ENCODE measurements around the gene HERC3.

The HERC3 gene

DNA sequence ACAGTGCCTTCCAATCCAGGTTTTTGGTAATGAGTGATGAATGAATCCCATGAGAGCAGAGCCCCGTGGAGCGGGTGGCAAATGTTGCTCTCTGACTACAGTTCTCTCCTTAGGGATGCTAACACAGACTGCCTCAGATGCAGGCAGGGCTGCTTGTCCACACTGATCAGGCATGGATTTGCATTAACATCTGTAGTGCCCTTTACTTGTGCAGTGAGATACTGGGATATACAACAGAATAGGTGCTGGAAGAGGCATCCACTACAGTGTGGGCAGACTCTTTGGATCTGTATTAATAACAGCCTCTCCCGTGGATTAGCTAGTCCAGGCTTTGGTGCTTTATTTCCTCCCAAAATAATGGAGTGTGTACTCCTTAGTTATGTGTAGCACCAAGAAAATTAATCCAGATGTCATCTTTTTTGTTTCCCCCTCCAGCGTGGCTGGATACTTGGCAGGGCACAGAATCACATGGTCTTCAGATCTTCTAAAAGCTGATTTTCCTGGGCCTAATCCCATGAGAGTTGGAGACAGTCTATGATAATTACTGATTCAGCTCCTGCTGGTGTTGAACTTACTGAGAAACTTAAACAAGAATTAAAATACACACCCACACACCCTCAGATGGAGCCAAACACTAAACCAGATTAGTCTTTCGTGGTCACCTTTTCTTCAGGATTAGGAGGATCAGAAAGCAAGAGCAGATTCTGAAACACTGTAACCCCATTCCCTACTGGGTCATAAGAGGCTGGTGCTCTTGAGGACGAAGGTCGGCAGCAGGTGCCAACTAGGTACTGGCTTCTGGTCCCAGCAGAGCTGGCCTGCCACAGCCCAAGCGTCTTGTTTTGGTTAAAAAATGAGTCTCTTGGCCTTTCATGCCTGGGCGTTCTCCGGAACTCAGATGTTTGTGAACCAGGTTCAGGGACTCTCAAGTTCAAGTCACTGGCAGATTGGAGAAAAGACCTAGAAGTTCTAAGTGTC lies 128.5 kb downstream of the HERC3 start:
- DNase-seq = no peak

DNA sequence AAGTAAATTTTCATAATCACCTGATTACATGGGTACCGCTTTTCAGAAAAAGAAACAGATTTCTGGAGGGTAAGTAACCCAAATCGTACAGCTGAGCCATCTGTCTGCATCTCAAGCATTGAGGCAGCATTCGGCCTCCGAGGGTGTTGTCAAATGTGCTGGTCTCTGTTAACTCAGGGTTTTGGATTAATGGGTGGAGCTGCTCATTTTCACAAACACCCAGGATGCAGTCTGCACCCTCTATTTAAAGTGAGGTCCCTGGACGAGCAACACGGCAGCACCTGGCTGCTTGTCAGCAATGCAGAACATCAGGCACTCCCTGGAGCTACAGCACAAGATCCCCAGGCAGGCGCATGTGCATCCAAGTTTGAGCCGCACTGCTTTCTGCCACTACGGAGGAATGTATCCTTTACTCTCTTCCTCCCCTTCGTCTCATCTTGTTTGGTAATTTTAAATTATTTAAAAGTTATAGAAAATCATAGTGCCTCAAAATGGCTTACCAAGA lies 130.0 kb downstream of the HERC3 start:
- DNase-seq = no peak

DNA sequence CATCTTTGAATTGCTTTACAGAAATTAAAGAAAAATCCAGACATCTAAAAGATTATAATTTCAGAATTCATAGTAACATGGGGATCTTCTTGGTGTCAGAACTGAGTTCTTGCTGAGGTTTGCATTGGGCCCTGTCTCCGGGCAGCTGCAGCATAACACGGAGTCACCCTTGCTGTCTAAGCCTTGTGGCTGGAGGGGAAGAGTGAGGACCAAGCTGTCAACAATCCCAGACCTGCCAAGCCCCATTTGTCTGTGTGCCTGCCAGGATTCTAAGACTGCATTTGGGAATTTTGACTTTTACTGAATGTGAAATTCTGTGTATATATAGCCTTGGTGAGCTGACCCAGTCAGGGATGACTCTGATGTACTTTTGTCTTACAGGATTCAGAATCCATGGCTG lies 130.5 kb downstream of the HERC3 start:
- DNase-seq = no peak

DNA sequence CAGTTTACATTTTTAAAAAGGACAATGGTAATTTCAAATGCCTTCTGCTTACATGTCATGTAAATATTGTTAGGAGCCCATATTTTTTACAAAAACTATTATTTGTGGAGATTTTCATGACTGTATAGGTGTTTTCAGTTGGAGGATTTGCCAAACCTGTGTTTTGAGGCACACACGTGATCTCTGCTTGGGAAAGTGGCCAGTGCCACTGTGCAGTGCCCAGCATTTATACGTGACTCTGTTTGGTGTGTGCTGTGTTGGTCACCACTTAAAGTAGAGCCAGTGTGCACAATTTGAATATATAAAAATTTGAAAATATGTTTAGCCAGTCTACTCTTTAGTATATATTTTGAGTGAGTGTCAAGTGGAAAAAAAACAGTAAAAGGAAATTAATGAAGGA lies 132.1 kb downstream of the HERC3 start:
- no peak for DNase-seq

DNA sequence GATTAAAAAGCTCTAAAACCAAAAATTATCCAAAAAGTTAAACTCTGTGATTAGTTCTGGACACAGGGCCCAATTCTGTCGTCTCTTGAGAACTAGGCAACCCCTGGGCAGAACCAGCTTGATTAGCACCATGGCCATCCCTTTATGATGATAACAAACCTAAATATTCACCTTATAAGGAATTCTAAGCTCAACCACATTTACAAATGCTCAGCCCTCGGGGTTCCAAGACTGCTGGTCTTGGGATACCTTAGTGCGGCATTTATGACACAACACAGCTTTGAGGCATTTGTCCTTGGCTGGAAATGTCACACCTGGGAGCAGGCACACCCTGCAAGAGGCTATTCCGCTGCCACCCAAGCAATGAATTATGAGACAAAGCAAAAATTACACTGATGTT lies 132.9 kb downstream of the HERC3 start:
- DNase-seq = no peak

DNA sequence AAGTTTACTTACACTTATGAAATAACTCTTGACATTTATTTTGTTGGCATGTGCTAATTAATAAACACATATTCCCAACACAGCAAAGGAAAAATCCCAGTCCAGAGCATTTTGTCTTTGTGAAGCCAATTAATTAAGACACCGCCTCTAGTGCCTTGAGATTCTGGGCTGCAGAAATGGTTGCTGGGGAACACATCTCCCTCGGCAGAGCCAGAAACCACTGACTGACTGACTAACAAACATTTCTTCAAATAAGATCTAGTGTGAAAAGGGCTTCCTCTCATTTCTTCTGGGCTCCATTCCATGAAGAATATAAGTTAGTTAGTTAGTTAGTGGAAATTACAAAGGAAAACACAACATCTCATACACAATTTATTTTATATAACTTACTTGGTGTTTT lies 133.7 kb downstream of the HERC3 start:
- no peak for DNase-seq

DNA sequence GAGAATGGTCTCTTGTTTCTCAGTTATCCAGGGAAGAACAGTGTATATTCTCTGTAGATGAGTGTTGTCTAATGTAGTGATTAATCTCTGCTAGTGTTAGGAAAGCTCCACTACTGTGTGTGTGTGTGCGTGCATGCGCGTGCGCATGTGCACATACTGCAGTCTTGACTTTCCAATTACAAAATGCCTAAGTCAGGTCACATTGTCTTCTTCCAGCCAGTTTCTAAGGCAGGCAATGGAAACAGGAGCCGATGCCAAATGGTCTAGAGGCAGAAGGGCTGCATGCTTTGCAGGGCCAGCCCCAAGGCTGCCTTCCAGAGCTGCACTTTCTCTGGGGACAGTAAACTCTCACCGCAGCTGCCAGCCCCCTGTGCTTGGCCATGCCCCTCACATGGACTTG lies 135.9 kb downstream of the HERC3 start:
- no peak for DNase-seq

DNA sequence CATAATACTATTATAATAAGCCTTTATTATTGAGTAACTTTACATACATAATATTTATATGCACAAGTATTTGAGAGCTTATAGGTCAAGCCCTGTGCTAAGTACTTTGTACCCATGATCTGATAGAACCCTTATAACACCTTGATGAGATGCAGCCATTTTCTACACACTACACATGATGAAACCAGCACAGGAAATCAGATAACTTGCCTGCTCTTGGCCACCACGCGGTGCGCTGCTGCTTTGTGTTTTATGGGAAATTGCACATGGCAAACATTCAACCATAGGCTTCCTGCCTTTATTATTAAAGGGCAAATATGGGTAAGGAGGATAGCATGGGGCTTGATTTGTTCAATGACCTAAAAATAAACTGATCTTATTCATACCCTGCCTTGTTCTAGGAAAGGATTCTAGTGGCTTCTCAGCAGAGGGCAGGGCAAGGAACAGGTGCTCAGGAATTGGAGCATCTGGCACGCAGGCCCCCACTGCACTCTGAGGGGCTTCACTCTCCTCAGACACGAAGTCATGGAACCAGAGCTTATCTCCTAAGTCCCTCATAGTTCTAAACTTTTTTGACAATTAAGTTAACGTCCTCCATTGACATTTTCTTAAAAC lies 137.0 kb downstream of the HERC3 start:
- no peak for DNase-seq

DNA sequence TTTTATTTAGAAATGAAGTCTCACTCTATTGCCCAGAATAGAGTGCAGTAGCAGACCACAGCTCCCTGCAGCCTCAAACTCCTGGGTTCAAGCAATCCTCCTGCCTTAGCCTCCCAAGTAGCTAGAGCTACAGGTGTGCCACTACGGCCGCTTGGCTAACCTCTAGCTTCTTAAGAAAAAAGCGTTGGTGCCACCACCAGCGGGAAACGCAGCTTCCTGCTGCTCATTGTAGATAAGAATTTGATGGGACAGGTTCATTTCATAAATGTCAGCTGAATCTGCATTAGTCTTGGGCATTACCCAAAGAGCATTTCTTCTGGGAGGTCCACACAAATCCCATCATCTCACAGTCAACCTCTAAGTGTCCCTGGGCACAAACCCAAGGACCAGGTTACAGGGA lies 138.5 kb downstream of the HERC3 start:
- DNase-seq = no peak

DNA sequence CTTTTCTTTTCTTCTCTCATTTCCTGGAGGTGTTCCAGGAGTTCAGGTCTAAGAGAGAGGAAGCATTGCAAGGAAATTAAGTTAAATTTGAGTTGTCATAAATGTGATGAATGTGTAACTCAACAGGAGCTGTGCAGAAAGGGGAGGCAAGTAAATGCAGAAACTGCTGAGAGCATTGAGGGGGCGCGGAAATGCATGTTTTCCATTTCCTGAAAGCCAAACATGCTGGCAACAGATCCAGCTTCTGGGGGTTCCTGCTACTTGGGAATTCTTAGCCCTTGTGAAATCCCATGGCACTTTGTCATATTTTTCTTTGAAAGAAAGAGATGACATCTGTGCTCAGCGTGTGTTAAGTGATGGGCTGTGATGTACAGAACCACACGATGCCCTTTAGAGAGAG lies 139.1 kb downstream of the HERC3 start:
- DNase-seq = no peak

DNA sequence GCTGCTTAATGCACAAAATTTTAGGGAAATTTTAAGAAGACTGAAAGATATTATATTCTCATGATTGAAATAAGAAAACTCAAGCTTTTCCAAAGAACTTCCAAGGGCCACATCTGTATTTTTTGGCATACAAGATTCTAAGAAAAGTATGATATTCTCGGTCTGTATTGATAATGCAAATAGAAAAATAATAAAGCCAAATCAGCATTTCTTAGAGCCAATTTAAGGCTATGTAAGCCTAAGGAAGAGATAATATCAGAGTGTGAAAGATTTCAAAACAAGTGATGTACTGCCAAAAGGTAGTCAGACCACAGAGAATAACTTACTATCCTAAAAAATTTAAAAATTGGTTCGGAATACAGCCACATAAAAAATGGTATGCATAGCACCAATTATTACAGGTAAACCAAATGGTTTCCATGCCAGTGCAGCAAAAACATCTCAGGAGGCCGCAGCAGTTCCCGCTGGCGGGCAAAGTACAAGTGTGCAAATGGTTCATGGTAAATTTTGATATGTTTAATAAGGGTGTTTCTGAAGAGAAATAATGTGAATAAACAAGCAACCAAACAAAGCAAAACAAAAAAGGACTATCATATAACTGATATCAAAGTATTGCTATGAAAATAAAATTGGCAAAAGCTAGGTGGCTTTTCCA lies 140.6 kb downstream of the HERC3 start:
- DNase-seq = no peak

DNA sequence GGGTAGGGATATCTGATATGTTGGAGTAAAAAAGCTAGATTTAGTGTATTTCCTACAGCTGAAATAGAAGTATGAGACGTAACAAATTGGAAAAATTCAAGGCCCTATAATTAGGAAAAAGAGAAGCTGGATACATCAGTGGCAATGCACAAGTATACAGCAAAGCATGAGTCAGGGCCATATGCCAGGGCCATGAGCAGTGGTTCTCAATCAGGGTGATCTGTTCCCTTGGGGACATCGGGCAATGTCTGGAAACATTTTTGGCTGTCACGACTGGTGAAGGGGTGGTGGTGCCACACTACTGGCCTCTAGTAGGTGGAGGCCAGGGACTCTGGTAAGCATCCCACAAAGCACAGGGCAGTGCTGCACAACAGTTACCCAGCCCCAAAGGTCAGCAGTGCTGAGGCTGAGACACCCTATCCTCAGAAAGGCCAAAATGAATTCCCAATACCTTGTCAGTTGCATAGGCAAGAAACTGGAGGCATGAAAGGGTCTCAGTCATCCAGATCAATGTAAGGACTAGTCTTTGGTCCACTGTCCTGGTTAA lies 142.2 kb downstream of the HERC3 start:
- no peak for DNase-seq

DNA sequence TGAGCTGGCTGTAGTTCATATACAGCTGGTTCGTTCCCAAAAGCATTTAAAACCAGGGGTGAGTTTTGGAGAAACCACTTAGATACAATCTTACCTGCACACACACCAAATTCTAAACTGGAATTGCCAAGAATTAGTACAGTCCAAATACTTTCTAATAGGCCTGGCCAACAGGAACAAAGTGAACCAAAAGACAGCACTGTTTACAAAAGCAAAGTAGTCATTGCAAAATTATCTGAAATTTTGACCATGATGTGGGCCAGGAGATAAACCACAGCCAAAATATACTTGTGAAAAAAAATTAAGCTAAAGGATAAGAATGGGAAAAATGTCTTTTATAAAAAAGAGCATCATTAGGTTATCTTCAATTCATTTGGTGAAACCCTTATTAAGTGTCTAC lies 143.3 kb downstream of the HERC3 start:
- no peak for DNase-seq

DNA sequence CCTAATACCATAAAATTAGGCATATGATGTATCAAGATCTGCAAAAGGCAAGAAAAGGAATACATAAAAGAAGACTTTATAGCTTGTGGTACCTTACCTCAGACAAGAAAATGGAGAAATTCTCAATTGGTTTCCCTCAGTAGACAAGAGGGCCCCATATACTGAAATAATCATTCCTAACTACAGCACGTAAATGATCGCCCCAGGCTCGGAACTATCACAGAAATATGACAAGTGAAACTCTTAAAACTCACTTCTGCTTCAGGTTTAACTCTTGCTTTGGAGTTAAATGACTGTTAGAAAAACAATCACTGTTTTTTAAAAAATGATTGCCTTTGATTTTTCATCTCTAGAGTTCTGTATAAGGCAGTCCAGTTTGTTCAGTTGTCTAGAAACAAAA lies 144.0 kb downstream of the HERC3 start:
- no peak for DNase-seq

DNA sequence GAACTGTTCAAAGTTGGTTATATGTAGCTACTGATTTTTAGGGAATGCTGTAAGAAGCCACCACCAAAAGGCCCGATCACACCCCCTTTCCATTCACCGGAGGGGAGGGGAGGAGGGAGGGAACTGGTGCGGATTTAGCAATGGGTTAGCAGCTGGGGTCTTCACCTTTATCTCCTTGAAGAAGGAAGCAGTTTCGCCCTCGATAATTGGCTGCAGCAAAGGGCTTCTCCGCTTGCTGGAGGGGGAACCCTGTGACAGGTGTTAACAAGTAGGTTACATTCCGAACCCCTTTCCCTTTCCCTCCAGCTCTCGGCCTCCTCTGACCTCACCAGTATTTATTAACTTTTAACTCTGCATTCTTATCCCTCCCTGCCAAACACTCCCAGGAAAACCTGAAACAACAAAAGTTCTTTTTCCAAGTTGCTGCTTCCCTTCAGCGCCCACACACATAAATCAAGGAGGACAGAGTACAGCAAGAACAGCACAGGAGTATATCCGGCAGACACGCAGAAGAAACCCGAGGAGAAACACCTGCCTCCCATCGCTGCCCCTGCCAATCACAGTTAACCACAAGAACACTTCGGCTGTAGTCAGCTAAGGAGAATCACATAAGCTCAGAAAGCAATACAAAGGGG lies 145.1 kb downstream of the HERC3 start:
- peak; percentile 11 for DNase-seq

DNA sequence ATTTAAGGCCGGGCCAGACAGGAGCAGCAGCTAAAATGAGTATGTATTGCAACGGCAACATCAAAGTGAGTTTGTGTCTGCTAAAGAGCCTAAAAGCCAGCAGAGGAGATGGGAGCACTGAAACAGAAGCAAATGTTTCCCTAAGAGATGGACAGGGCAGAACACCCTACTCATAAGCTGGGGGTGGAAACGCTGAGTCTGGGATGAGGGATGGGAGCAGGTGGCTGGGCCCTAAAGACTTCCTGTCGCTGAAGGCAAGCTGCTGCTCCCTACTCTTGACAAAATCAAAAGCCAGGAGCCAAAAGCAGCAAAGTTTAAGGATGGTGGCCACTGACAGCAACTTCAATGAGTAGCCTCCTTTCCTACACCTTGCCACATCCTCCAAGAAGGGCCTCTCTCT lies 145.9 kb downstream of the HERC3 start:
- no peak for DNase-seq

DNA sequence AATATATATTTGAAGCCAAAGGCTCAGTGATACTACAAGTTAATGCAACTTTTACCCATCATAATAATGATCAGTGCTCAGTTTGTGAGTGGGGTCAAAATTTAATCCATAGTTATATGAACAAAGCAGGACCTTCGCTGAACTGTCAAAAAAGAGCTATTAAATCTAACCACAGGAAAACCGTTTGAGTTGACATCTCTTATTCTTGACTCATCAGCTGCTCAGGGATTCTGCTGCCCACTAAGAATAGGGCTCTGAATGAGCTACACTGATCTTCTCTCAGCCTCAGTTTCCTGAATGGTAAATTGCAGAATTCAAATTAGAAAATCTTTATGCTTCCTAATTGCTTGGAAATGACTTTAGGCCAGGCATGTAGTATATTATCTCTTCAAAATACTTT lies 150.3 kb downstream of the HERC3 start:
- DNase-seq = no peak

DNA sequence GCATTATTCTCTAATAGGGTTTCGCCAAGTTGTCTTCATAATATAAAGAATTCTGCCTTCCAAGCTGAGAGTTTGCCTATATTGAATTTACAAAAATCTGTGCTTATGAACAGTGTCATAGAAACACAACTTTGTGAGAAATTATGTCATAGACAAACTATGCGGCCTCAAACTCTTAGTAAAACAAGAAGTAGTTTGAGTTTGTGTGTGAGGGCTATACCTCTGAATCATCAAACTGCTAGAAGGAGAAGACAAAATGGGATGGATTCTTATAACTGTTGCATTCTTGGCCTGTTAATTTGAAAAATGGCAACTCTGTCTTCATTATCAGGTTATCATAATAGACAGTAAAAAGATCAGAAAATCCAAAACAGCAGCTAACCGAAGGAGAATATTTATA lies 151.4 kb downstream of the HERC3 start:
- no peak for DNase-seq

DNA sequence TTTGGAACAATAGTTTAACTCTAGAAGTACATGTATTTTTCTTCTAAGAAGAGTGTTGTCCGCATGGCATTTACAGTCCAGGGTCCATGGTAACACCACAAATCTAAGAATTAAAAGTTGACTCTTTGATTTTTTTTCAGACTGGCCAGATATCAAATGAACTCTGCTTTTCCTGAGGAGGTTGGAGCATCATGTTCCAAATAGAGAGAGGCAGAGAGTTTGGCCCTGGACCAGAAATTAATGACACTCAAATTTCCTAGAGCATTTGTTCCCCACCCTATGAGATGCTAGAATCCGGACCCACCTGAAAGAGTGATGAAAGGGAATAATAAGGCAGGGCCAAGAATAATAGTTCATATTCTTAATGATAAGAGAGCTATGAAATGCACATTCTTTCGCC lies 152.3 kb downstream of the HERC3 start:
- DNase-seq = no peak

DNA sequence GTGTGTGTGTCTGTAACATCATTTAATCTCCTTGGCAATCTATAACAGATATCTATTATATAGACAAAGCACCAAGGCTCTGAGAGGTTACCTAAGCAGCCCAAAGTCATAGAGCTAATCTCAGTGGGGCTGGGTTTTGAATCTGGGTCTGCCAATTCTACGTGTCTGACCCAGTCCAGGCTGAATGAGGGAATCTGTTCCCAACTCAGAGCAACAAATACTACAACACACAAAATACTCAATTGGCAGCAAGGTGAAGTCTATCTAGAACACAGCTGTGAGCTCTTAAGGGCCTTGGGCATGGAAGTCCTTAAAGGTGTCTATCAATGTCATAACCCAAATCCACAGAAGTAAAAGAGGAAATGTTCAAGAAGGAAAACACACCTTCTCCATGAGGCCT lies 152.9 kb downstream of the HERC3 start:
- DNase-seq = no peak

DNA sequence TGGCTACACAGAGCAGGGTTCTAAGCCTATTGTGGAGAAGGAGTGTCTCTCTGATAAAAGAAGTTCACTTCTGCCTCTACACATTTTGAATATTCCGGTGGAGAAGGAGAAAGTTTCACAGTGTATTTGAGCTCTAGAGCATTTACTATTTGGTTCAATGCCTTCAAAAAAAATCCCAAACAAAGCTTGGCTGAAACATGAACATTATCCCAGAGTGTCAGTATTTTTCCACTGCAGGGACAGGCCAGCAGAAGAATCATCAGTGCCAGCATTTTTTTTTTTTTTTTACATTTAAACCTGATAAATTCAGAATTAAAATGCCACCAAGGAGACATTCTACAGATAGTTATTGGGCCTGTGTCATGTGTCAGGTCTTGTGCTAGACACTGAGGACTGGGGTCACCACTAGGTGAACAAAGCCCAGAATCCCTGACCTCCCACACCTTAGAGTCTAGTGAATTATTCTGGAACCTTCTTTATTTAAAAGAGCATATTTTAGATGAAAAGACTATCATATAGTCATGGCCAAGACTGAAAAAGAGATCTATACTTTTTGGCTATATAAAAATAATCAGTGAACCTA lies 153.4 kb downstream of the HERC3 start:
- no peak for DNase-seq

DNA sequence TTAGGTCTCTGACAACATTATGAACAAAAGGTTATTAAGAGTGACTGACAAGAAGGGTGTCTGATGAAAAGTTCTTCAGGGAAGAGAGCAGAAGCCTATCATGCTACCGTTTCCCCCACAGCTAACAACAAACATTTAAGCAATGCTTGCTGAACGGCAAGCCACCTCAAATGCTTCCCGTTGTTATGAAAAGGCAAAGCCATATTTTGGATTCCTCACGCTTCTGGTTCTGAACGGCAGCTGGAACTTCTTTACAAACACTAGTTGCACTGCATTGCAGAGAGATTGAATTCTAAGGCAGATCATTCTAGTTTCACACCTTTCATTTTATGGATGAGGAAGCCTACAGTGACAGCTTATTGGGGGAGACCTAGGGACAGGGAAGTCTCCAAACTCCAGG lies 153.9 kb downstream of the HERC3 start:
- no peak for DNase-seq

DNA sequence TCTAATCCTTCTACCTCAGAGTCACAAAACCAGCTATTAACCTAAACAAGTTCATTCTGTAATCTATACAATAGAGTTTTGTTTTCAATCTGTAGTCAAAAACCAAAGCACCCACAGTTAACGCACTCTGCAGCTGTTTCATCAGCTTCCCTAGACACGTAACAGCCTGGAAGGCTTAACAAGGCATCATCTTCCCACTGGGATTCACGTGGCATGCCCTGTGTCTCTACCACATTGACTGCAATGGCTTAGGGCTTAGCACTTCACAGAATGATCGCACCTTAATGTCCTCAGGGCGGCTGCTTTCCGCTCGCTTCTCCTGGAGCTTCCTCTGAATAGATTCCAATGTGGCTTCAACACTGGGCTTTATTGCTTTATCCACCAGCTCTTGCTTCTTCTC lies 155.1 kb downstream of the HERC3 start:
- no peak for DNase-seq
